Subcutaneous abdominal adipose tissue (tissue), 5 donors: Measurements from ENCODE around the gene RAI14.

Experiments
- H3K27ac ChIP-seq: one replicate; pipeline ENCODE4 v1.7.0; 2013; ENCODE audit warnings: low read depth, mild to moderate bottlenecking, inconsistent platforms, low read length, moderate library complexity
- H3K27me3 ChIP-seq, 5 donors: one replicate each; pipeline ENCODE4 v1.7.0; 2013; ENCODE audit warnings: low read length in 5 of 5, inconsistent platforms in 1 of 5; ENCODE audit not compliant: control insufficient read depth in 5 of 5, insufficient read depth in 4 of 5
- H3K36me3 ChIP-seq, 5 donors: one replicate each; pipeline ENCODE4 v1.7.0; 2013; ENCODE audit warnings: low read length in 5 of 5; ENCODE audit not compliant: control insufficient read depth in 5 of 5, insufficient read depth in 5 of 5
- H3K4me1 ChIP-seq, 5 donors: one replicate each; pipeline ENCODE4 v1.7.0; 2013; ENCODE audit warnings: low read length in 5 of 5, mild to moderate bottlenecking in 3 of 5, moderate library complexity in 1 of 5; ENCODE audit not compliant: control insufficient read depth in 5 of 5, insufficient read depth in 5 of 5
- H3K4me3 ChIP-seq, 5 donors: one replicate each; pipeline ENCODE4 v1.7.0; 2013; ENCODE audit warnings: low read length in 5 of 5, low read depth in 1 of 5
- H3K9ac ChIP-seq, 5 donors: one replicate each; pipeline ENCODE4 v1.7.0; 2013; ENCODE audit warnings: low read length in 5 of 5, mild to moderate bottlenecking in 4 of 5, moderate library complexity in 3 of 5
- H3K9me3 ChIP-seq, 5 donors: one replicate each; pipeline ENCODE4 v1.7.0; 2013; ENCODE audit warnings: low read length in 5 of 5; ENCODE audit not compliant: control insufficient read depth in 5 of 5
- donor health status: healthy.
- donor health status: healthy.
- donor health status: healthy.
- donor health status: healthy.
- donor health status: healthy.

The RAI14 gene

GRCh38 chr5:34841816-34842215, 185.7 kb downstream of the RAI14 start:
- Histone ChIP-seq H3K9me3 (no peaks in the 10 kb centered on the region), H3K4me1 (peaks cover 0 to 13% (median 8%) of the 10 kb centered on the region in 5 donors), H3K36me3 (no peaks in the 10 kb centered on the region), H3K27me3 (no peaks in the 10 kb centered on the region), H3K27ac (no peak overlapping the region), H3K4me3 (no peak overlapping the region), H3K9ac (no peak overlapping the region)

- Histone ChIP-seq H3K4me1 (peaks cover 0 to 13% (median 8%) of the 10 kb centered on the region in 5 donors), H3K36me3 (no peaks in the 10 kb centered on the region), H3K9ac (no peak overlapping the region), H3K9me3 (no peaks in the 10 kb centered on the region), H3K4me3 (no peak overlapping the region), H3K27me3 (no peaks in the 10 kb centered on the region), H3K27ac (no peak overlapping the region)
Measured at GRCh38 chr5:34842554-34842953, 186.4 kb downstream of the RAI14 start.

DNA sequence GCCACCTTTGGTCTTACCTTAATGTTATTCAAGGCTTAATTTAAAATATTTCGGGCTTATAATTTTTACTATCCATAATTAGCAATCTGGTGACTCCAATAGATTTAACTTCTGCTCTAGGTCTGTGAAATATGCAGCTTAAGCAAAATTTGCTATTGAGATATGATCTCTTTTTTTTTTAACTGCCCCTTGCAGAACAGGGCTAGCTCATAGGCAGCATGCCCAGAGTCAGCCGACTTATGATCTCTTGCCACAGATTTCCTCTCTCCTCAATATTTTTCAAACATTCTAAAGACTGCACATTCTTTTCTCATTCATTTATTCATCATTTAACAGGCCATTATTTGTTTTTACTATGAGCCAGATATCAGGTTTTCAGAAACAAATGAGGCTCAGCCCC, 187.4 kb downstream of the RAI14 start:
- Histone ChIP-seq H3K36me3 (no peaks in the 10 kb centered on the region), H3K4me1 (peaks cover 0 to 11% (median 8%) of the 10 kb centered on the region in 5 donors), H3K9me3 (no peaks in the 10 kb centered on the region), H3K27me3 (no peaks in the 10 kb centered on the region), H3K4me3 (no peak overlapping the region), H3K27ac (no peak overlapping the region), H3K9ac (no peak overlapping the region)

GRCh38 chr5:34844106-34844505, 188.0 kb downstream of the RAI14 start:
- Histone ChIP-seq H3K9me3 (no peaks in the 10 kb centered on the region), H3K36me3 (no peaks in the 10 kb centered on the region), H3K27ac (no peak overlapping the region), H3K9ac (no peak overlapping the region), H3K4me1 (peaks cover 0 to 6% (median 4%) of the 10 kb centered on the region in 5 donors), H3K4me3 (no peak overlapping the region), H3K27me3 (no peaks in the 10 kb centered on the region)

DNA sequence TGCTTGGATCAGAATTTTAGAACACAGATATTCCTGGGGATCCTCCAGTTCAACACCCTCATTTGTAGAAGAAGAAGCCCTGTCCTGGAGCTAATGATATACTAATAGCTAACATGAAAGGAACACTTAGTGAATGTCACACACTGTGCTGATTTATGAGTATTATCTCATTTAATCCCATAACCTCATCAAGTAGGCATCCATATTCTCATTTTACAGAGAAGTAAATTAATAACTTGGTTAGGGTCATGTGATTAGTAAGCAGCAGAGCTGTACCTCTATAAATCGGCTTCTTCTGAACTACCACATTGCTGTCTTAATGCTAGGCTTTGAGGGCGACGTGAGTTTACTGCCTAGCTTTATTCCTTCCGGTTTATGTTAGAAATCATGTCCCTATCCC, 188.9 kb downstream of the RAI14 start:
- H3K4me1 ChIP-seq, result no peaks in the 10 kb centered on the region
- no peak overlapping the region for H3K4me3 ChIP-seq
- no peaks in the 10 kb centered on the region for H3K9me3 ChIP-seq
- no peak overlapping the region for H3K9ac ChIP-seq
- H3K27ac ChIP-seq, result no peak overlapping the region
- no peaks in the 10 kb centered on the region for H3K27me3 ChIP-seq
- no peaks in the 10 kb centered on the region for H3K36me3 ChIP-seq

DNA sequence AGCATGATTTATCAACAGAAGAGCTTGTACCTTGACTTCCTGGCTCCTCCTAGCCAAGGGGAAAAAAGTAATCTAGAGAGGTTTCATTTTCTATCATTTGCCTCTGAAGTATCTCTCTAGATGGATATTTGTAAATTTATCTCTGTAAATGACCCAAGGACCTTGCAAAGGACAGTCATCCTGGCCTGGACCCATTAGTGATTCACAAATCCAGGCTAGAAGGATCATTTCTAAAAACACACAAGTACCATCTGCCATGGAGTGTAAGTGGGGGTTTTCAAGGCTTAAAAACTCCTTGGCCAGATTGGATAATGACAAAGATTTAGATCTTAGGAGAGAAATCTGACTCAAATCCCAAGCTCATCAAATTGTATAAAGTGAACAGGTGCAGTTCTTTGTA, 190.9 kb downstream of the RAI14 start:
- Histone ChIP-seq H3K27me3 (no peaks in the 10 kb centered on the region), H3K9me3 (no peaks in the 10 kb centered on the region), H3K27ac (no peak overlapping the region), H3K9ac (no peak overlapping the region), H3K4me1 (no peaks in the 10 kb centered on the region), H3K36me3 (no peaks in the 10 kb centered on the region), H3K4me3 (no peak overlapping the region)

DNA sequence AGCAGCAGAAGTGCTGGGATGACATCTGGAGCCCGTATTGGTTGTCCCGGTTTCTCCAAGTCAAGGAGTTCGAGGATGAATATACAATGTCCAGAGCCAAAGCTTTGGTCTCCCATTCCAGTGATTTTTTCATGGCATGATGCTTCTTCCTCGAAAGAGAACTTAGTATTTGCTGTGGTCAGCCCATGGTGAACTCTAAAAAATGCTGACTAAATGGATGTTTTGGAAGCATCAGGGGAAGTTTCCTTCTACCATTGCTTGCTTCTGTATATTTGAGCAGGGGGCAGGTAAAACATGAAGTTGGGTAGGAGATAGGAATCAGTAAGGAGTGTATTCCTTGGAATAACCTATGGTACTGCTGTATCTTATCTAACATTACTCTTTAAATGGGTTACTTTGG, 191.4 kb downstream of the RAI14 start:
- no peaks in the 10 kb centered on the region for H3K27me3 ChIP-seq

GRCh38 chr5:34848230-34848629, 192.1 kb downstream of the RAI14 start:
- Histone ChIP-seq H3K27ac (no peak overlapping the region), H3K4me3 (no peak overlapping the region), H3K36me3 (no peaks in the 10 kb centered on the region), H3K9me3 (no peaks in the 10 kb centered on the region), H3K4me1 (no peaks in the 10 kb centered on the region), H3K9ac (no peak overlapping the region), H3K27me3 (no peaks in the 10 kb centered on the region)

More for the DNA sequence above, 191.4 kb downstream of the RAI14 start:
- H3K4me3 ChIP-seq, result no peak overlapping the region
- H3K36me3 ChIP-seq, result no peaks in the 10 kb centered on the region
- H3K27ac ChIP-seq, result no peak overlapping the region
- H3K9me3 ChIP-seq, result no peaks in the 10 kb centered on the region
- H3K9ac ChIP-seq, result no peak overlapping the region
- H3K4me1 ChIP-seq, result no peaks in the 10 kb centered on the region

GRCh38 chr5:34849253-34849652, 193.1 kb downstream of the RAI14 start:
- Histone ChIP-seq H3K4me3 (no peak overlapping the region), H3K36me3 (no peaks in the 10 kb centered on the region), H3K4me1 (no peaks in the 10 kb centered on the region), H3K9ac (no peak overlapping the region), H3K27me3 (no peaks in the 10 kb centered on the region), H3K27ac (no peak overlapping the region), H3K9me3 (no peaks in the 10 kb centered on the region)

DNA sequence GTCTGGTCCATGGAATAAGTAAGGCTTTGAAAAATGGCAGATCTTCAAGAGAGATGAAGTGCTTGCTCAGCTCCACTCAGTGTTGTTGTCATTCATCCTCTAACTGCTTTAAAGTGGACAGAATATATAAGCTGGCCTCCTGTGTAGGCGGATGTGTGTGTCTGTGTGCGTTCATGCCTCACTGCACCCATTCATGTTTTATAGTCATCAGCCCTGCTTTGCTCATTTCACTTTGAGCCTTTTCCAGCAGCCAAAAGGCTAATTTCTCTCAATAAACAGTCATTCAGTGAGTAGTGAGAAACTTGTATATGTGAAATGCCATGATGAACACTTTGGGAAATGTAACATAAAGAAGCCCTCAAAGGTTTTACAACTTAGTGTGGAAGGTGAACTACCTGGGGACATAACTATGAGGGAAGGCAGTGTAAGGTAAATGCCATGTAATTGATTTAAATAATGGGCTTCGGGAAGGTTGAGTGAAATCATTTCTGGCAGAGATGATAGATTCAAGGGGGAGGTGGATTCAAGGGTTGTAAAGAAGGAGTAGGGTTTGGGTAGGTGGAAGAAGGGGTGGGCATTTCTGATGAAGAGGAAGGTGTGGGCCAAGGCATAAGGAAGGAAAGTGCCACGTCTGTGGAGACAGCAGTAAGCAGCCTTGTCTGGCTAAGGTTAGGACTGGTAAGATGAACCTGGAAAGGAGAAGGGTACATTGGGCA, 198.5 kb downstream of the RAI14 start:
- H3K9me3 ChIP-seq, result no peaks in the 10 kb centered on the region
- no peaks in the 10 kb centered on the region for H3K36me3 ChIP-seq

More for the DNA sequence above, 198.5 kb downstream of the RAI14 start:
- Histone ChIP-seq H3K4me1 (no peaks in the 10 kb centered on the region), H3K4me3 (no peak overlapping the region), H3K9ac (no peak overlapping the region), H3K27ac (no peak overlapping the region), H3K27me3 (no peaks in the 10 kb centered on the region)
